ELR (cell line): ENCODE measurements around the gene ZNF609.

Experiments used
- DNase-seq: peaks from one replicate; pipeline ENCODE4 v3.0.0-alpha.2; 2015; ENCODE audit warnings: low read depth

ZNF609 gene

DNA sequence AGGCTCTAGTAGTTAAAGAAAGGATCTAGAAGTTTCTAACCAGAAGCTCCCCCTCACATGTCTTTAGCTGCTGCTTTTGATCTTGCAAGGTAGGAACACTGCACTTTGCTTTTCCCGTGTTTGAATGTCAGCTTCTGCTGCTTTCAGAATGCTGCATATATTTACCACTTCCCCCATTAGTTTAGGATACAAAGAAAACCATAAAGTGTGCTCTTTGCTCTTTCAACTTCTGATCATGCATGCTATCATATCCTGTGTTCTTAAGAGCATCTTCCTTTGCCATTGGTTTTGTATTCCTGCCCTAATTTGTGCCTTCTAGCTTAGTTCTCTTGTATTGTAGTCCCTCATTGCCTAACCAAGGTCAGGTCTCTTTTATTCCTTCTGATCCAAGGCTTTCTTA is 43.3 kb downstream of the ZNF609 start:
- no peak for DNase-seq

DNA sequence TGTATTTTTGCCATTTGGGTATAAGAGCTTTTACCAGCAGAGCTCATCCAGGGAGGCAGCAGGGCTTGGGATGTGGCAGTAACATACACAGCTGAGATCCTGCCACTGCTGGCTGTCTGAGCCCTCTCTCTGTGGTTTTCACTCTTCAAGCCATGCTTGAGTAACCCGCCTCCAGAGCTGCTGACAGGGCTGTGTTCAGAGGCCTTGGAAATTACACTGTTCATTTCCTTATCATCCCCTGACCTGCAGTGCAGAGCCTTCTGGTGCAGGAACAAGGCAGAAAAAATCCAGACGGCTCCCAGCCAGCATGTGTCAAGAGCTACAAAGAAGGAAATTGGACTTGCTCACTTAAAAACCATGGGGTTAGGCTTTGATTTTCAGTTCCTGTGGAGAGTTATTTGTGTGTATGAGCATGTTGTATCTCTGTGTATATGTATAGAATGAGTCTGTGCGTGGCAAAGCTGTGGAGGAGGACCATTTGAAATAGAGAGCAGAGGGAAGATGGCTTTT is 47.0 kb downstream of the ZNF609 start:
- peak; percentile 13 for DNase-seq

DNA sequence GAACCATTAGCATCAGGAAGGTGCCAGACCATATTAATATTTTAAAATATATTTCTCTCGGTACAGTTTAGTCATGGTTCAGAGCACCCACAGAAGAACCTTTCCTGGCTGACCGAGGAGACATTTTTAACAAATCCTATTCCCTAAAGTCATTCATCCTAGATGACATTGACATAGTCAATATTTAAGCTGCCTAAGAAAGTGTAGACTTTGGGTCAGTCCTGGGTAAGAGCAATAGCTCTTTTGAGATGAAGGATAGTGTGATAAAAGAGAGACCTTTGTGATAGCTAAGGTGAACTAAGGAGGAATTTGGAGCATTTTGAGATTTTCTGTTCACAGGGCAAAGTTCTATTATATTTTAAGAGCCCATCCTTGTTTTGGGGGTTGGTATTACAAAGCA is 47.5 kb downstream of the ZNF609 start:
- no peak for DNase-seq

DNA sequence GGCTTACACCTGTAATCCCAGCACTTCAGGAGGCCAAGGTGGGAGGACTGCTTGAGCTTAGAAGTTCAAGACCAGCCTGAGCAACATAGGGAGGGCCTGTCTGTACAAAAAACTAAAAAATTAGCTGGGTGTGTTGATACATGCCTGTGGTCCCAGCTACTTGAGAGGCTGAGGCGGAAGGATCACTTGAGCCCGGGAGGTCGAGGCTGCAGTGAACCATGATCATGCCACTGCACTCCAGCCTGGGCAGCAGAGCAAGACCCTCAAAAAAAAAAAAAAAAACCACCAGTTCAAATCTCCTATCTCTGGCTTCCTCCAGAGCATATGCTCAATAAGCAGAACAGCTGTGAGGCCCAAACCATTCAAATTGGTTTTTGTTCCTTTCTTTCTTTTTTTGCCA is 53.4 kb downstream of the ZNF609 start:
- no peak for DNase-seq

DNA sequence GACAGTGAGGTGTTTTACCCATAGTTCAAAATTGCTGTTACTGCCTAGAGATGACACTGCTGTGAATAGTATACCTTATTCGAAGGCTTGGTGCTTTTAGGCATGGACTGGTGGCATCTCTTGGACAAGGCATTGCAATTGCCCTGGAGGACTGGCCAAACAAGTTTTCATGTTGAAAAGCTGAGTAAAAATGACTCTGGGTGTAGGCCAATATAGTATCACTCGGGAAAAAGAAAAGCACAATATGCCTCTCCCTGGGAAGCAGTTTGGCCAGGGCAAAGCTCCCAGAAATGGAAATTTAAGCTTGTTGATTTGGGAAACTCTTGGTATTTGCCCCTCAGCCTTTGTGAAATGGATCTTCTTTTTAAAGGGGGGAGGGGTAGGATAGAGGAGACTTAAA is 54.8 kb downstream of the ZNF609 start:
- no peak for DNase-seq

DNA sequence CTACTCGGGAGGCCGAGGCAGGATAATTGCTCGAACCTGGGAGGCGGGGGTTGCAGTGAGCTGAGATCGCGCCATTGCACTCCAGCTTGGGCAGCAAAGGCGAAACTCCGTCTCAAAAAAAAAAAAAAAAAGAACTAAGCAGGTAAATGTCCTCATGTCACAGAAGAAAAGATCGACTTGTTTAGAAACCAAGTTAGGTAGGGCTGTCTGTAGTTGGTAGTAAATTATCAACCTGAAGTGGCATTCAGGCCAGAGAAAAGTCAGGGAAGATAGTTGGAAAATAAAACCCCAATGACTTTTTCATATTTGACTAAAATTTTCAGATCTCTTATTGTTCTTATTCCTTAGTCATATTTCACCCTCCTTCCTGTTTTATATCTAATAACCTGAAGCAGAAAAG is 55.4 kb downstream of the ZNF609 start:
- DNase-seq, result no peak

DNA sequence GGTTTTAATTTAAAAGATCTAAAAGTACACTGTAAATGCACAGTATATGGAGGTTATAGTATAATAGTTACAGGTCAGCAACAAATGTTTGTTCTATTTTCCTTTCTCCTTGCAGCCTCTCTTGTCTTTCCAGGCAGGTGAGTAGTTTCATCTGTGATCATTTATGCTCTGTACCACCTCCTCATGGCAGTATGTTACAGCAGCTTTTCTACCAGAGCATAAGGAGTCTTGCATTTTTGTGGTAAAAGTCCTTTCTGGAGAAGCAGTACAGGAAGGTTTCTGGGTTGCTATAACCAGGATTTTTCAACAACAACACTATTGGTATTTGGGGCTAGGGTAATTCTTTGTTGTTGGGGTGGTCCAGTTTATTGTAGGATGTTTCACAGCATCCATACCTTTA is 59.5 kb downstream of the ZNF609 start:
- DNase-seq, result no peak

DNA sequence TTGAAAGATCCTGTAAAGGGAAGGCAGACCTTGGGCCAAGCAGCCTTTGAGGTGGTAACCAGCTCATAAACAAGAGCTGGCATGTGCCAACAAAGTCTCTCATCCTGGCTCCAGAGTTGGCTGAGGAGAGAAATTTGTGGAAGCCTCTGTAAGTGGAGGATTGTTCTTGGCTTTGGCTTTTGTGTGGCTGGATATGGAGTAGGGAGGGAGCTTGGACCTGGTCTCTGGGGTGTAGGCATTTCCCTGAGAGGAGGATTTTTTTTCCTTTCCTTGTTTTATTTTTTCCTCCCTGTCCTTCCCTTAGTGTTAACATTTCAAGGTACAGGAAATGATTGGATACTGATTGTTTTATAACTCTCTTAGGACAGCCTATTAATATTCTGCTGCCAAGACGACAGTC is 60.8 kb downstream of the ZNF609 start:
- DNase-seq, result no peak

DNA sequence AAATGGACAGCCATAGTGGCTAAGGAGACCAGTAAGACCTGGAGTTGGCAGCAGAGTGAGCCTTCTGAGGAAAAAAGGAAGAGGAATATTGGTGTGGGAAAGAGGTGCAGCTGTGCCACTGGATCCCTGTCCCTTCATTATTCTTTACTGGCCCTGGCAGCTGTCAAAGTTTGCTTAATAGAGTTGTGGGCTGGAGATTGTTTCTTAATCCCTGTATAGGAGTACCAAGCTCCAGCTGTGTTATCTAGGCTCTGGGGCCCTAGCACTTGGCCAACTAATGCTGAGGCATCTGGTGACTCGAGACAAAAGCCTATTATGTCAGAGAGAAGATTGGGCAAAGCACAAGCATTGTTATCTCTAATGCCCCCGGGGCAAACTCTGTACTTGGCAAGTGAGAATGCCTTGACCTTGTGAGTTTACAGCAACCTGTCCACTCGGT is 61.4 kb downstream of the ZNF609 start:
- peak; percentile 87 for DNase-seq

DNA sequence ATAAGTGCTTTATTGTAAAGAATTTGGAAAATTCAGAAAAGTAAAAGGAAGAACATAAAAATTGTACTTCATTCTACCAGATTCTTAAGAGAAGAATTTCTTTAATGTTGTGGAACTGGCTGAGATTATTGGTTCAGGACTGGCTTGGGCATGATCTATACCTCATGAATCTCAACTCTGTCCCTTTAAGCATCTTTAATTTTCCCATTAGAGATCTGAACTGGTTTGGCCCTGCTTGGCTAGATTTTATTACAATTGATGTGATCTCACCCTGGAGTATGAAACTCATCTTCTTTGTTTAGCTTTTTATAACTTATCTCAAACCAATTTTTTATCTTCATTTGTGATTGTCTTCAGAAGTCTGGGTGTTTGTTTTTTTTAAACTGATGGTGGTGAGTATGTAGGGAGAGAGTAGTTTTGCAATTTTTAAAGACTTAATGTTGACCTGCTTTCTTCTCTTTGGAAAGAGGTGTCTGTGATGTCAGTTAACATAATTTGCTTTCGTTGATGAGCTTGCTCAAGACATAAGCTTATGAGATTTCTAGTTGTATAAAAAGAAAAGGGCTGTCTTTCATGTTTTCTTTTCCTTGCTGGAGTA is 61.9 kb downstream of the ZNF609 start:
- DNase-seq, result no peak

DNA sequence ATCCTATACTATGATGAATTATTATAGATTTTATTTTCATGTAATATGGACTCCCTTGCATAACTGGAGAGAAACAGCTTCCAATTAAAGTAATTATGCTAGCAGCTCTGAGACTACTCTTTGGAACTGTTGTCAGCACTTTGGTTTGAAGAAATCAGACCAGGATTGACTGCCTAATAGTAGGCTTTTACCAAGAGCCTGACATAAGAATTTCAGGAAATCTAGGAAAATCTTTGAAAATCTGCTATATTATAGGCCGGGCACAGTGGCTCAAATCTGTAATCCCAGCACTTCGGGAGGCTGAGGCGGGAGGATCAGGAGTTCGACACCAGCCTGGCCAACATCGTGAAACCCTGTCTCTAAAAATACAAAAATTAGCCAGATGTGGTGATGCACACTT is 62.9 kb downstream of the ZNF609 start:
- DNase-seq, result no peak

DNA sequence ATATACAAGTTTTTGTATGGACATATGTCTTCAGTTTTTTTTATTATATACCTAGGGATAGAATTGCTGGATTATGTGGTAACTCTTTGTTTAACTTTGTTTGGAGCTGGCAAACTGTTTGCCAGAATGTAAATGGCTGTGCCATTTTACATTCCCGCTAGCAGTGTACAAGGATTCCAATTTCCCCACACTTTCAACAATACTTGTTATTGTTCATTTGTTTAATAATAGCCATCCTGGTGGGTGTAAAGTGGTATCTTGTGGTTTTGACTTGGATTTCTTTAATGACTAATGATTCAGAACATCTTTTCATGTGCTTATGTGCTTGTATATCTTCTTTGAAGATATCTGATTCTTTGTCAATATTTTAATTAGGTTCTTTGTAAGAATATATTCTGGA is 64.4 kb downstream of the ZNF609 start:
- DNase-seq, result peak; percentile 39

DNA sequence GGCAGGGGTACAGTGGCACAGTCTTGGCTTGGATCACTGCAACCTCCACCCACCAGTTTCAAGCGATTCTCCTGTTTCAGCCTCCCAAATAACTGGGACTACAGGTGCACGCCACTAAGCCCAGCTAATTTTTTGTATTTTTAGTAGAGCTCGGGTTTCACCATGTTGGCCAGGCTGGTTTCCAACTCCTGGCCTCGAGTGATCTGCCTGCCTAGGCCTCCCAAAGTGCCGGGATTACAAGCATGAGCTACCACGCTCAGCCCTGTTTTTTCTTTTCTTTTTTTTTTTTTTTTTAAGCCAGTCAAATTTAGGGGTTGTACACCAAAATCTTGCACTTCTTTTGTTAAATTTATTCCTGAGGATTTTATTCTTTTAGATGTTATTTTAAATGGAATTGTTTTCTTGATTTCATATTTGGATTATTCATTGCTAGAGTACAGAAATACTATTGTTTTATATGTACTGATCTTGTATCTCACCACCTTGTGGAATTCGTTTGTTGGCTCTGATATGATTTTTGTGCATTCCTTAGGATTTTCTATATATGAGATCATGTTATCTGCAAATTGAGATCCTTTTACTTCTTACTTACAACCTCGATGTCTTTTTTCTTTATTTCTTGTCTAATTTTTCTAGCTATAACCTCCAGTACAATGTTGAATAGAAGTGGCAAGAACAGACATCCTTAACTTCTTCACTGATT is 65.6 kb downstream of the ZNF609 start:
- no peak for DNase-seq

DNA sequence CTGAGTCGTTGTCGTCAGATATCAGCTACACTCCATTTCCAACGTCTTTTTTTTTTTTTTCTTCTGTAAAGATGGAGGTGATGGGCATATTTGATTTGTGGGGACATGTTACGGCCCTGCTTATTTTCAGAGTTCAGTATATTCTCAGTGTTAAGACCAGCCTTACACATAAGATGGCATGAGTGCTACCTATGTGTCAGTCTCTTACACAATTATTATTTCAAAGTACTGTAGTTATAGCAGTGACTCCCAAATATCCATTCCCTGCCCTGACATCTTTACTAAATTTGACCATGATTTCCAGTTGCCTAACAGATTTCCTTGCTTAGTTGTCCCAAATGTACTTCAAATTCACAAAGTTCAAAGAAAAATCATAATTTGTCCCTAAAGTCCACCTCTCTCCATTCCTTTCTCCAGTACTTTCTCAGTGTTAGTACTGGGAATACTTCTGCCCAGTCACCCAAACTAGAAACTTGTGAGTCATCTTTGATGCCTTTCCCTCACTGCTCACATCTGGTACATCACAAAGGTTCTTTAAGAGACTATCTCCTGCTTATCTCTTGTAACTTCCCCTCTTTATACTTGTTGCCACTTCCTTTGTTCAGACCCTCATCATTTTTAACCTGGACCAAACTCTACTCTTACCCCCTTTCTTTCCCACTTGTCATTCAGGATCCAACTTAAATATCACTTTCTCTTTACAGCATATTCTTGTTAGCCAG is 67.0 kb downstream of the ZNF609 start:
- peak; percentile 81 for DNase-seq

DNA sequence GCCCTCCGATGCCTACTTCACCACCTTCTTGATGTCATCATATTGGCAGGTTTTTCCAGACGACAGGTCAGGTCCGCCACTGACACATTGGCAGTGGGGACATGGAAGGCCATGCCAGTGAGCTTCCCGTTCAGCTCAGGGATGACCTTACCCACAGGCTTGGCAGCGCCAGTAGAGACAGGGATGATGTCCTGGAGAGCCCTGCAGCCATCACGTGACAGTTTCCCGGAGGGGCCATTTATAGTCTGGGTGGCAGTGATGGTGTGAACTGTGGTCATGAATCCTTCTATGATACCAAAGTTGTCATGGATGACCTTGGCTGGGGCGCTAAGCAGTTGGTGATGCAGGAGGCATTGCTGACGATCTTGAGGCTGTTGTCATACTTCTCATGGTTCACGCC is 68.5 kb downstream of the ZNF609 start:
- no peak for DNase-seq

DNA sequence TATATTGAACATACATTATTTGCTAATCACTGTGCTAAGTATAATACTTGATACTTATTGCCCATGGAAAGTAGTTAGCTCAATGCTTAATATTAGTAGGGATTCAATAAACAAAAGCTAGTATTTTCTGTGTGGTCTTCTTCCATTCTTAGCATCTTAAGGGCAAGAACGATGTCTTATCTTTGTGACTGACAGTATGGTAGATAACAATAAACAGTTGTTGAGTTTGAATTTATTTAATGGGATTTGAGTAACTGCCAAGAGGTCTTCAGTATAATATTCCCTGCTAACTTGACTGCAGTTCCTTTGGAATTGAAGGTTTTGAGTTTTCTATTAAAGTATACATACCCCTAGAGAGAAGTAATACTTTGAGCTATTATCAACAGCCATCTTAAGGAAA is 70.1 kb downstream of the ZNF609 start:
- DNase-seq, result no peak

DNA sequence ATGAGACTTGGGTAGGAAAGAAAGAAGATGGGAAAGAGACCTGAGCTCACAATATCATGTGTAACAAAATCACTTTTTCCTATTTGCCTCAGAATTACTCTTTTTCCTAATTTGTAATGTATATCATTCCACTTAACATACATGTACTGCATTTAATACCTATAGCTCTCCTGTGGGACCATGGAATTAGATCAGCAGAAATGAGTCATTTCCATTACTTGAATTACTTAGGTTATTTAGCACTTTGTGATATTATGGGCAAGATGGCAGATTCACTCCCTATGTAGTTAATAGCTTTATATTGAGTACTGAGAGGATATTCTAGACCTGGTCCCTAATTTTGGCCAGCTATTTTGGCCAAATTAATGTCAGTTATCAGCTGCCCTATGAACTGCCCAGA is 70.5 kb downstream of the ZNF609 start:
- DNase-seq, result peak; percentile 26

DNA sequence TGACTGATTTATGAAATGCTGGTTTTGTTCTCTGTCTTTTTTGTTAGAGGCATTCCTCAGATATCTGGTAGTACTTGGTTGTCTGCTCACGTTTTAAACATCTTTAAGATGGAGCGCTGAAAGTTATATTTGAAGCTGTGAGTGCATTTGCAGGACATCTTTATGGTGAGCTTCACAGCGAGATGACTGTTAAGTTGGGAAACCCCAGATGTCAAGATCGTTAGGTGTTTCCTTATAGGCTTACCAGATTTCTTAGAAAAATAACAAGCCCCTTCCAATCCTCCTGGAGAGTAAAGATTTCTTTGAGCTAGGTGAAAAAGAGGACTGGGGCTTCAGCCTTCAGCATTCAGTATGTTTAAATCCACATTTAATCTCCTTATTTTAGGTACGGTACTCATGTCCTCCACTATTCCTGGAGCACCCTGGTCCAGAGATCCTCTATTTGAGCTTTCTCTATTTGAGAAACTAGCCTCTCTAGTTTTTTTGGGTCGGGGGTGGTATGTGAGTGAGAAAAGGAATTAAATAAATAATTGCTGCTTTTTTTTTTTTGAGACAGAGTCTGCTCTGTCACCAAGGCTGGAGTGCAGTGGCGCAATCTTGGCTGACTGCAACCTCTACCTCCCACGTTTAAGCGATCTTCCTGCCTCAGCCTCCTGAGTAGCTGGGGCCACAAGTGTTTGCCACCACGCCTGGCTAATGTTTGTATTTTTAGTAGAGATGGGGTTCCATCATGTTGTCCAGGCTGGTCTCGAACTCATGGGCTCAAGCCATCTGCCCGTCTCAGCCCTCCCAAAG is 72.3 kb downstream of the ZNF609 start:
- no peak for DNase-seq

DNA sequence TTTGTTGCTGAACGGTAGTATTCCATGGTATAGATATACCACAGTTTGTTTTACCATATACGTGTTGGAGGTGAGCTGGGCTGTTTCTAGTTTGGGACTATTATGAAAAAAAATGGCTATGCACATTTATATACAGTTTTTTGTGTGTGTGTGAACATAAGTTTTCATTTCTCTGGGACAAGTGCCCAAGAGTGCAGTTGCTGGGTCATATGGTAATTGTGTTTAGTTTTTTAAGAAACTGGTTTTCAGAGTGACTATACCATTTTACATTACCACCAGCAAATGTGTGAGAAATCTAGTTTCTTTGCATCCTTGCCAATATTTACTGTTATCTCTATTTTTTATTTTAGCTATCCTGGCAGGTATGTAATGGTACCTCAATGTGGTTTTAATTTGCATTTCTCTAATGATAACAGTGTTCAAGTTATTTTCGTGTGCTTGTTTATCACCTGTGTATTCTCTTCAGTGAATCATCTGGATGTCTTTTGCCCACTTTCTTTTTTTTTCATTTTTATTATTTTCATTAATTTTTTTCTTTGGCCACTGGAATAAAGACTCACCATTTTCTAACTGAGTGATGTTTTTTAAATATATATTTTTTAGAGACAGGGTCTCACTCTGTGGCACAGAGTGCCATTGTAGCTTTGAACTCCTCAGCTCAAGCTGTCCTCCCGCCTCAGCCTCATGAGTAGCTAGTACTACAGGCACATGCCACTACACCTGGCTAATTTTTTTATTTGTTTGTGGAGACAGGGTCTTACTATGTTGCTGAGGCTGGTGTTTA is 75.3 kb downstream of the ZNF609 start:
- peak; percentile 2 for DNase-seq

DNA sequence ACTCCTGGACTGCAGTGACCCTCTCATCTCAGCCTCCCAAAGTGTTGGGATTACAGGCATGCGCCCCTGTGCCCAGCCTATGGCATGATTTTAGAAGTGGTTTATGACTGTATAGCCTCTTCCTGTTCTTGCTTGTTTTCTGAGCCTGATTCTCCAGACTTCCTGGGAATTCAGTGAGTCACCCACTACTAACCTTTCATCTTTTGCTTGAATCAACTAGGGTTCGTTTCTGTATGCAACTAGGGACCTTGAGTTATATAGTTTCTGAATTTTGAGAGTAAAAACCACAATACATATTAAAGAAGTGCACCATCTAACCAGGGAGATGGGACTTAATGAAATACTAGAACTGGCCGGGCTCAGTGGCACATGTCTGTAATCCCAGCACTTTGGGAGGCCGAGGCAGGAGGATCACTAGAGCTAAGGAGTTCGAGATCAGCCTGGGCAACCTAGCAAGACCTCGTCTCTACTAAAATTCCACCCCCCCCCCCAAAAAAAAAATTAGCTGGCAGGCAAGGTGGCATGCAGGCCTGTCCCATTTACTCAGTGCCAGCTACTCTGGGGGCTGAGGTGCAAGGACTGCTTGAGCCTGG is 76.0 kb downstream of the ZNF609 start:
- peak; percentile 90 for DNase-seq

DNA sequence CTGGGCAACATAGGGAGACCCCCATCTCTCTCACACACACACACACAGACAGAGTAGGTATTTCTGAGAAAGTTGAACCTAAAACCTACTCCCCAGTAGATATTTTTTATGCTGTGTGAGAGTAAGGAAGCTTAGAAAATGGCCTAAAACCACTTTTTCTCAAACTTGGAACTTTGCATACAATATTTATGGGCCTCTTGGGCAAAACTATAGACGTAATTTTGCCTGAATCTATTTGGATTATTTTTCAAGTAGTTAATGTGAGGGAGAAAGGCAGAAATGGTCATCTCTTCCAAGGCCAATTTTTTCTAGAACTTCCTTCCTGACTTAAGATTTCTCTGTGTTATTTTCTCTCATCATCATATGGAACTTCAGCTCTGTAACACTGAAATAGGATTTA is 81.7 kb downstream of the ZNF609 start:
- no peak for DNase-seq
